NOMO-1 (cell line): ENCODE results near the gene MRM2.
"Not testable (repeated sequence)": the region's sequence is repeated elsewhere in the genome, so short reads cannot be mapped to it uniquely, and the experiment has no call there.

Experiments used
- DNase-seq, 2 experiments: peaks; one replicate each; lab custom pipeline; 2025; ENCODE audit not compliant: unreplicated experiment in 2 of 2; lab: John Stamatoyannopoulos, UW

MRM2 gene

DNA sequence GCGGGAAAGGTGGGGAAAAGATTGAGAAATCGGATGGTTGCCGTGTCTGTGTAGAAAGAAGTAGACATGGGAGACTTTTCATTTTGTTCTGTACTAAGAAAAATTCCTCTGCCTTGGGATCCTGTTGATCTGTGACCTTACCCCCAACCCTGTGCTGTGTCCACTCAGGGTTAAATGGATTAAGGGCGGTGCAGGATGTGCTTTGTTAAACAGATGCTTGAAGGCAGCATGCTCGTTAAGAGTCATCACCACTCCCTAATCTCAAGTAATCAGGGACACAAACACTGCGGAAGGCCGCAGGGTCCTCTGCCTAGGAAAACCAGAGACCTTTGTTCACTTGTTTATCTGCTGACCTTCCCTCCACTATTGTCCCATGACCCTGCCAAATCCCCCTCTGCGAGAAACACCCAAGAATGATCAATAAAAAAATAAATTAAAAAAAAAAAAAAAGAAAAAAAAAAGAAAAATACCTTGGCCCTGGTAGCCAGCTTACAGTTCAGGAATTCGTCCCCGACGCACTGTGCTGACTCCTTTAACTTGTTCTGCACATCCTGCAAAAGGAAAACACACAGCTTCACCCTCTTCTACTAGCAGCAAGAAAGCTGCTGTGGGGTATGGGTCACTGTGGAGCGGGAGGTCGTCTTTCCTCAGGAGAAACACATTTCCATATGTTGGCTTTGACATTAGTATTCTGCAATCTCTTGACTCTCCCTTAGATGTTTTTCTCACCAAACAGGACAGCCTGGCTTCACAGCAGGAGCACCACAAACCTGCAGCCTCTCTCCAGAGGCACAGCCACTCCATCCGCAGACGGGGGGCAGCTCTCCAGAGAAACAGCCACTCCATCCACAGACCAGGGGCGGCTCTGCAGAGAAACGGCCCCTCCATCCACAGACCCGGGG lies 27.3 kb upstream of the MRM2 start:
- DNase-seq: not testable (repeated sequence)

DNA sequence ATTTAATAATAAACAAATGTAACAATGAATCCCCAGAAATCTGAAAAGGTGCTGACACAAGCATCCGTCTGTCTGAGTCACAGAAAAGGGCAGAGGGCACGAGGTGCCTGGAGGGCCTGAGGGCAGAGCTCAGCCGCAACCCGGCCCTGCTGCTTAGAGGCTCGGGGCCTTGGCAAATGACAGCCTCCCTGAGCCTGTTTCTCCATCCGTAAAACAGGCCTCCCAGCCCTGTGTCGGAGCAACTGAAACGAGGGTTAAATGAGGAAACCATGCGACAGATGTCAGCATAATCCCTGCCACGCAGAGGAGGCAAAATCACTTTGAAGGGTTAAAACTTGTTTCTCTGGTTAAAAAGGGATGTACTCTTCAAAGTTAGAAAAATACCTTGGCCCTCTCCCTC lies 24.9 kb upstream of the MRM2 start:
- DNase-seq: no peak

DNA sequence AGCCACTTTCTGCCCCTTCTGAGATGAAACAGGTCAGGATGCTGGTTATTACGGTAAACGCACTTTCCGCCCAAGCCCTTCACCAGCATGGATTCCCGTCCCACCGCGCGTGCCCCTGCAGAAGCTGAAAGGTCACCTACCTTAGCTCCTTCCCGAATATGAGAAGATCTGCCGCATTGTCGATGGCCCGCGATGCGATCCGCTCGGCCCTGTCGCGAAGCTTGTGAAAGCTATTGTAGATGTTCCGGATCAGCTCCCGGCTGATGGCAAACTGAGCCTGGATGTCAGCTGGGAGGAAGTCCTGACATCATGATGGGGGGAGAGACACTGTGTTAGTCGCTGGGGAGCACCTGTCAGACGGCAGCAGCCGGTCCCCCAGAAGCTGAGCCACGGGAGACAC lies 22.2 kb upstream of the MRM2 start:
- DNase-seq: no peak

DNA sequence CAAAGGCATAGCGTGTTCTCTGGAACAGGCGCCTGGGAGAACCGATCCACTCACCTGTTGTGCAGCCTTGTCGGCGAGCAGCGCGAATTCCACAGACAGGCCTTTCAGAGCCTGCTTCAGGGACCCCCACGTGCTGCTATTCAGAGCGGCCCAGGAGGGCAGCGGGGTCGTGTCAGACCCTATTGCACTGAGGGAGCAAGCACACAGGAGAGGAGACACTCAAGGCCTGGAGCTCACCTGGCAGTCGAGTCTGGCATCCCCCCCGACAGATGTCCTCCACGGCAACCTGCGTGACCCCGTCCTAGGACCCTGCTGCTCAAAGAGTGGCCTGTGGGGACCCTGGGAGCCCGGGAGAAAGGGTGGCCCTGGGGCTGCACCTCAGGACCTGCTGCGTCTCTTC lies 21.2 kb upstream of the MRM2 start:
- DNase-seq: no peak

DNA sequence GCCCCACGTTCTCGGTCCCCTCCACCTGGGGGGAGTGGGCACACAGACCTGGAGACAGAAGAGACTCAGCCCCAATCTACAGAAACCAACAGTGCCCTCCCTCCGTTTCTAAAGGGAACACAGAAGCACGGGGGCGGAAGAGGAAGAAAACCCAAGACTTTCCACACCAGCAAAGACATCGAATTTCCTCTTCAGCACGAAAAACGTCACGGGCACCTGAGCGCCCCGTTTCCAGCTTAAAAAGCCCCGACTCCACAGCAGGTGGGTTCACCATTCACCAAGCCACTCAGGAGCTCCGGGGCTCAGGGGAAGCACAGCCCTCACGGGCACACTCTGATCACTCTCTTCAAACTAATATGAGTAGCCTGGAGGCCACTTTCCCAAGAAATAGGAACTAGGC lies 19.6 kb upstream of the MRM2 start:
- peak; percentile 25 to 68 for DNase-seq

DNA sequence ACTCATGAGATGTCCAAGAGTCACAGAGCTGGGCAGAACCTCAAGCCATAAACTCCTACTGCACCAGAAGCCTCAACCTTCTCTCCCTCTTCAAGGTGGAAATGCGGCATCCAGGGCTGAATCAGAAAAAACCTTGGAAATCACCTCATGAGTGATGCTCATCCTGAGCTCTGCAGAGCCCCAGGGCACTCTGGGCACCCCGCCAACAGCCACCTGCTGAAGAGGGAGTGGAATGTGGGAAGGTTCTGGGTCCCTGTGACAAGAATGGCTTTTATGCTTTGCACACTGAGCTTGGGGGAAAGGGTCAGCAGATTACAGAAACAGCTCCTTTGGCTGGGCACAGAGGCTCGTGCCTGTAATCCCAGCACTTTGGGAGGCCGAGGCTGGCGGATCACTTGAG lies 18.8 kb upstream of the MRM2 start:
- DNase-seq: no peak

DNA sequence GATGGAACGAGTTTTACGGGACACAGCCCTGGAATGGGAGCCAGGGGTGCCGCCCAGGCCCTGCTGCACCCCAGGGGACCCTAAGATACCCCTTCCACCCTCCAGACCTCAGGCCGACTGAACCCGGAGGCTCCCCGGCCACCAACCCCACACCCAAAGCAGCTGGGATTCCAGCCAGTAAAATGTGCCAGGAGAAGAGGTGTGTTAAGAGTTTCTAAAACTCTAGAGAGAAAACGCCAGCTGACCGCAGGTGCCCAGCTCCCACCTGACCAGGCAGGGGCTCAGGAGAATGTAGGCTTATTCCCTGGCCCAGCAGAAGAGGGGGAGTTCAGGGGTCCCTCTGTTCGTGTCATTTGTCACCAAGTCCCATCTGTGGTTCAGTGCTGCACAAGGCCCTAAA lies 17.5 kb upstream of the MRM2 start:
- DNase-seq: no peak

DNA sequence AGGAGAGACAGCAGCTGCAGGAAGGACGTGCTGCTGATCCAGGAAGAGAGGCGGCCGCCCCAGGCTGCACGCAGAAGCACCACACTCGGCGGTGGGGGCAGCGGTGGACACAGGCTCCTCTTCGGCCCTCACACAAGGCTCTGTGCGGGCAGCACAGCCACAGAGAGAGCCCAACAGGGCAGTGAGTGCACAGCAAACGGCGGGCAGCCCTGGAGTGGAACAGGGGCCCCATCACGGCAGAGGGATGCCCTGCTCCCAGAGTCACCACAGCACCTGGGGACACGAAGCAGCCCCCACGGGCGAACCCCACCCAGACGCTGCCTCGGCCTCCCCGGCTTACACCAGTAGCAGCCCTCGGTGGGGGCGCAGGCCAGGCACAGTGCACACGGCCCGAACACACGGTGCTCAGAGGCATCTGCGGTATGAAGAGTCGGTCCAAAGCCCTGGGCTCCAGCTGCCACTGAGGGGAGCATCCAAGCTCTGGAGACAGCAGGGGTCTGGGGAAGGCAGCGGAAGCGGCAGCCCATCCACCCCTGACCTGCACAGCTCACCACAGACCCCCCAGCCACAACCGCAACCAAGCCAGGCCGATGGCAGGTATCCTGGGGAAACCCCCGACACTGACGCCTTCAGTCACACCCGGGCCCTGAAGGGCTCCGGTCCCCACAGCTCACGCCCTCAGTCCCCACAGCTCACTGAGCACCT lies 16.8 kb upstream of the MRM2 start:
- no peak for DNase-seq

DNA sequence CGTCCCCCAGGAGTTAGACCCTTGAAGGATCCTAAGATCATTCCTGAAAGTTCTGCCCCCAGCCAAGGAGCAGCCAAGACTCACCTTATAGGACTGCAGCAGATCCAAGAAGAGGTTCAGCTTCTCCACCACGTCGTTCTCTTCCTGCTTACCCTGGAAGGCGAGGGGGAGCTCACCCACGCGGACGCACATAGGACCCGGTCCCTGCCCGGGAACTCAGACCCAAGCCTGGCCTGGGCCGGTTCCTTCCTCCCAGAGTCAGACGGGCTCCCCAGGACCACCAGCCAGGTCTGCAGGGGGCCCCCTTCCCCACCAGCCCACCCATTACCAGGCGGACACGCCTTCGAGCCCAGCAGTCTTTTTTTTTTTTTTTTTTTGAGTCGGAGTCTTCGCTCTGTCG lies 15.6 kb upstream of the MRM2 start:
- no peak for DNase-seq

DNA sequence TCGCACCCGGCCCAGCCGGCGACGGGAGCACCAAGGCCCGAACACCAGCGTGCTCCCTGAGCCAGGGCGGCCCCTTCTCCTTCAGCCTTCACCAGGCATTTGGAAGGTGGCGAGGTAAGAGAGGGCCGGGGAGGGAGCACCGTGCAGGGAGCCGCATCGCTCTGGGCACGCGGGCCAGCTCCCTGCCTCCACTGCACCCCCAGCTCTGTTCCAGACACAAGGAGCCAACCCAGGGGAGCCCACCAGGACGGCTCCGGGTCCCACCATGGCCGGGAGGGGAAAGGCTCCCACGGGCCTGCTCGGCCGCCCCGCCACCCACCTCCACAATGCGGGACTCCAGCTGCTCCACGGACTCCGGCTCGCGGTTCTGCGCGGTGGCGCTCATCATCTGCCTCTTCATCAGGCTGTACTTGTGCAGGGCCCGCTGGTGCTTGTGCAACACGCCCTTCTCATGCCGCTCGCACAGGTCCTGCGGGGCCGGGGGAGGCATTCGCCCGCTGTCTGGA lies 15.1 kb upstream of the MRM2 start:
- no peak for DNase-seq

DNA sequence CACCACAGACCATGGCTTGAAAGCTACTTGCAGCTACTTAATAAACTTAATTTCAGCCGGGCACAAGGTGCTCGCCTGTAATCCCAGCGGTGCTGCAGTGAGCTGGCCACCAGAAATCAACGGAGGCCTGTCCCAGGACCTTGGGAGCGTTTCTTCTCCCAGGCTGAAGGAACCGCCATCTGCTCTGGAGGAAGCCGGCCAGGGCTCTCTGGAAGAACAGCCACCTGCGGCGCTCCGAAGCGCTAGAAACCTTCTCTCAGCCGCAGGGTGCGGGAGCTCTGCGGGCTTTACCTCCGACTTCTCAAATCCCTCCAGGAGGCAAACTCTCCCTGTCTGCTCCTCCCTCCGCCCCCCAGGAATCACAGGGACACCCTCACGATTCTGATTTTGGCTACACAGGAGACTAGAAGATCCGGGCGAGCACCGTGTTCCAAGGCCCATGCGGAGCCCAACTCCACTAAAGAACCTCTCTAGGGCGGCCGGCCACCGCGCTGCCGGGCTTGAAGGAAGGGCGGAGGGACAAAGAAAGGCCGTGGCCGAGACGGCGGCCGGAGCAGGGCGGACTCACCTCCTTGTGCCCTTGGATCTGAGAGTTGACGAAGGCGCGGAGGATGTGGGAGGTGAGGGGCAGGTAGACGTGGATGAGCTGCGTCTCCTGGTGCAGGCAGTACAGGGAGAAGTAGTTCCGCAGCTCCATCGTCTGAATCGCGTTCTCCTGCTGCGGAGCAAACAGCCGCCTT lies 14.5 kb upstream of the MRM2 start:
- DNase-seq: no peak

DNA sequence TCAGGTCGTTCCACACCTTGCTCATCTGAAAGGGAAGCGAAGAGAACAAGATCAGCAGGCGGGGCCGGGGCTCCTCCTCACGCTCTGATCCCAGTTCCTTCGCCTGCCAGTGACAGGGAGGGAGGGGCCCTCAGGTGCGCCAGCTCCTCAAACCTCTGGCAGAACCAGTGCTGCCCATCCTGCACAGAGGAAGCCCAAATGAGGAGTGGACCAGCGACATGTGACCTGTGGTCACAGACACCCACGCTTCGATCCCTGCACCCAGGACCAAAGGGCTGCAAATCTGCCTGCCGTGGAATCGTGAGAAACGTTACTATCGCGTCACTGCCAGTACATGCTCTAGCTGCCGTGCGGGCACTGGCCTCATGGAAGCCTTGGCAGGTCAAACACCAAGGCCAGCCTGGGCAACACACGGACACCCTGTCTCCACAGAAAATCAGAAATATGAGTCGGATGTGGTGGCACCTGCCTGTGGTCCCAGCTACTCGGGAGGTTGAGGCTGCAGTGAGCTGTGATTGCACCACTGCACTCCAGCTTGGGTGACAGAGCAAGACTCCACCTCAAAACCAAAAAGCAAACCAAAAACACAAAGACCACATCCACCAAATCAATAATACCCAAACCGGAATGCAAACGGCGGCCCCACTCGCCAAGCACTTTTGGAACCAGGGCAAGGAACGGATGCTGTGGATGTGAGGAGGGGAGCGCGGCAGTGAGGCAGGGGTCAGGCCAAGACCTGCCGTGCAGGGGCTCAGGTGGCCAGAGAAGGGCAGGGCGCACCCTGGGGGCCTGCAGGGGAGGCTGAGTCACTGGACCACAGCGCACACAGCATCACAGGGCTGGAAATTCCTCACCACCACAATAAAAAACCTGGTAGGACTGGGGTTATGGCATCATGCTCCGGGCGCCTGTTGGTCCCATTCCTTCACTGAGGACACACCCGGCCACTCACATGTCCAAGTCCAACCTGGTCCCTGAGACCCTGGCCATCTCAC lies 13.4 kb upstream of the MRM2 start:
- DNase-seq: no peak

DNA sequence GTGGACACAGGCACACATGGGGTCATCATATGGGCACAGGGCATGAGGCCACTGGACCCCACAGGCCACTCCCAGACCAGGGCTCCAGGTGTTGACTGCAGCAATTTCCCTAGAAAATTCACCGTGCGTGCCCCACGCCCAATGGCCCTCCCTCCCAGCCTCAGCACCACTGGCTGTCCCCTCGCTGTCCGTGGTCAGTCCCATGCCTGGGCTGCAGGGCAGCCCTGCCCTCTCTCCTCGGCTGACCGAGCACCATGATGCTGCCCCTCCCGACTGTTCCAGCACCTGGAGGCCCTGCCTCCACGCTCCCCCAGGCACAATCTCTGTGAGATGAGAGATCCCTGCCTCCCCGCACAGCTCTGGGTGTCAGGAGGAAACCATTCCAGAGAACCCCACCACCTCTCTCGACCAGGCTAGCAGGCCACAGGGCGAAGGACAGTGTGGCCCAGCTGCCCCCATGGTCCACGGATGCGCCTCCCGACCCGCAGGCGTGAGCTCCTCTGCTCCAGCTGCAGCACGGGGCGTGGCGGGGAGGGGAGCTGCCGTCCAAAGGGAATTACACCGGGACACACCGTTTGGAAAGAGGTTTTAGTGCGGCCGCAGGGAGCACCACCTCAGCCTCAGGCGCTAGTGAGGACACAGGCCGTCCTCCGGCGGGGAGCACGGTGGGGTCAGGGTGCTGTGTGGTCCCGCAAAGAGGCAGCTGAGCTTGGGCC lies 12.6 kb upstream of the MRM2 start:
- DNase-seq: no peak

DNA sequence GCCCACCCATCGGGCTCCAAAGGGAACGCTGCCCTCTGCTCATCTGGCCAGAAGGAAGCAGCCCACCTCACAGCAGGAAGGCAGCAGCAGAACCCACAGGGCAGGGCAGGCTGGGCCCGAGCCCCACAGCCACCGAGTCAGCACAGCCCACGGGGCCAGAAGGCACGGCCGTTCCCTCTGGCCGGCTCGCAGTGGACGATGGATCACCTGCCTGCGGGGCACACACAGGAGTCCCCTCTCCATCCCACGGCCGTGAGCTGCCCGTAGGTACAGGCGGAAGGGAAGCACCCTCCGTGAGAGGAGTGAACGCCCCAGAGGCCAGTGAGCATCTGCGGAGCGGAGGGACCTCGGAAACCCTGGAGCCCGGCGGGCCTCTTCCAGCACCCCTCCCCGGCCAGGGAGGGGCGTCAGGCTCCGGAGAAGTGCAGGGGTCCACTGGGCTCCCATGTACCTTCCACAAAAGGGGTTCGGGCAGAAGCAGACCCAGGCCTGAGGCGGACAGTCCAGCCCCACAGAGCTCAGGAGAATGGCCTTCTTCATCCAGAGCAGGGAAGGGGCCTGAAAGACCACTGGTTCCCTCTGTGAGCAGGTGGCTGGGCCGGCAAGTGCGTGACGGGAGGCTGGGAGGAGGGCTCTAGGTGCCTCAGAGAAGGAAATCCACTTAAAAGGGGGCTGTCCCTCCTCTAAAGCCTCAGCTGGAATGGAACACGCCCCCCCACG lies 11.7 kb upstream of the MRM2 start:
- no peak for DNase-seq

DNA sequence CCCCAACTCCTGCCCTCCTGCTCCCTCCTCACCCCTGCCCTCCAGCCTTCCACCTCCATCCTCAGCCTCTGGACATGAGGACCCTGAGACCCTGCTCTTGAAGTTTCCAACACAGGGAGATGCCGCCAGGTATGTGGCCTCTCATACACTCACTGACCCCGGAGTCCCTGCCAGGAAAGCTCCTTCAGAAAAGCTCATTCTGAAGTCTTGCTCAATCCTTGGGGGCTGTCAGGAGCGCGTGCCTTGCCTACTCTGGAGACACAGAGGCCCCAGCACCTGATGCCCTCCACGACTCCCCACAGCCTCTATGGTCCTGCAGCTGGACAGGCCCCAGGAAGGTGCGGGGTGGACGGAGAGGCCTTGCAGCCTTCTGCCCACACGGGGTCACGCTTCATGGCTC lies 11.0 kb upstream of the MRM2 start:
- DNase-seq: no peak

DNA sequence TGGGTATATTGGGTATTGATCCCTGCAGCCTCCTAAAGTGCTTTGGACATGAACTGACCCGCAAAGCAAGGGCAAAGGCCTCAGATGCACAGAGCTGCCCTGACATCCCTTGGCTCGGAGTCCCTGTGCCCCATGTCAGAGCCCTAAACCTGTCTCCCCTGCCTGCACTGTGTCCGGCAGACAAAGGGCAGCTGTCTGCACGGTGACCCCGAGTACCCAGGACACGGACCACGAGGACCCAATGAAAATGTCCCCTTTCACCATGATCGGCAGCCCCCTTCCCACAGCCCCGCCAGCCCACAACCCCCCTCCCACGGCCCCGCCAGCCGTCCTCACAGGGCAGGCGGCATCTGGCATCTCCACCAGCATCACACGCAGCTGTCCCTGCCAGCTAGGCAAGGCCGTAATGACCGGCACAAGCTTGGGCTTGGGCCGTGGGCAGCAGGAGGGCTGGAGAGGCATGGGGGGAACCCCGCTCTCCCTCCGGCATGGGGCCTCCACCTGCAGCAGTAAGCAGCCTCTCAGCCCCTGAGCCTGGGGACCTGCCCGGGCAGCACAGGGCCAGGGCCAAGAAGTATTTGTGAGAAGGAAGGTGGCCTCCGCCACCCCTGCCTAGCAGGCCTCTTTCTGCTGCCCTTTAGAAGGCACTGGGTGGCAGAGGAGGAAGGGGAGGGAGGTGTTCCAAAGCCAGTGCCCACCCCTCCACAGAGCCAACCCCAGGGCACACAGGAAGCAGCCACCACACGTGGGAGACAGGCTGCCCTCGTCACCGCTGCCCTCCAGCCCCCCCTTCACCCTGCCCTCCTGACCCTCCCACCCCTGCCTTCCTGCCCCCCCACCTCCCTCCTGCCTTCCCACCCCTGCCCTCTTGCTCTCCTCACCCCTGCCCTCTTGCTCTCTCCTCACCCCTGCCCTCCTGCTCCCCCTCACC lies 10.1 kb upstream of the MRM2 start:
- DNase-seq: no peak

DNA sequence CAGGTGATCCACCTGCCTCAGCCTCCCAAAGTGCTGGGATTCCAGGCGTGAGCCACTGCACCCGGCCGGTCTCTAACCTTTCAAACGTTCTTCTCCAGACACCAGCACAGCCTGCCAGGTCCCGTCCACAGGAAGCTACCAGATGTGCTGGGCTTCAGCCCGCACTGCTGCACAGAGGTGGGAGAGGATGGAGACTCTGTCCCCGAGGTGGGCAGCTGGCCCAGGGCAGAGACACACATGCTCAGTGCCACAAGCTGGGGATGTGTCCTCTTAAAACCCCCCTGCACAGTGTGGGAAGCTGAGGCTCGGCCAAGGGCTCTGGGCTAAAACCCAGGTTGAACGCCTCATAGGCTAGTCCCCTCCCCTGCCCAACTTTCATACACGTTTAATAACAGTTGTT lies 9.4 kb upstream of the MRM2 start:
- DNase-seq: no peak
